GM12878 (cell line): ENCODE results near the gene OXCT1. TPM values are rescaled to one million over a fixed set of nuclear protein-coding genes. Genes with fewer than 3 reads are reported as not detected.

Source experiments
- ATAC-seq: fragments of 200-7000 bp; cut with Tn5 transposase; 3 replicates; pipeline ENCODE4 v1.9.1; 2020; ENCODE audit warnings: mild to moderate bottlenecking, moderate library complexity
- BruUV-seq: library from RNA; stranded (reverse); fragments of 400-500 nt; replicated peaks from 2 replicates; lab custom pipeline; 2021; lab: Mats Ljungman, UMichigan
- CTCF ChIA-PET: fragments of 300-600 bp; sonication (Branson Sonifier 250); formaldehyde crosslinking; extraction: SDS; loops from one replicate; lab custom pipeline; 2021; ENCODE audit warnings: inconsistent platforms; lab: Yijun Ruan, JAX
- POLR2A ChIA-PET: fragments of 350-600 bp; formaldehyde crosslinking; extraction: SDS; loops from one replicate; lab custom pipeline; 2021; ENCODE audit warnings: inconsistent platforms; lab: Charles Lee
- RAD21 ChIA-PET: fragments of 300-600 bp; sonication (Branson Sonifier 250); formaldehyde crosslinking; loops from one replicate; lab custom pipeline; 2023; ENCODE audit warnings: antibody characterized with exemption; ENCODE audit not compliant: unreplicated experiment; lab: Charles Lee
- SMC1A ChIA-PET: fragments of 300-600 bp; sonication (Branson Sonifier 250); formaldehyde crosslinking; loops from one replicate; lab custom pipeline; 2023; ENCODE audit not compliant: unreplicated experiment, uncharacterized antibody; lab: Charles Lee
- DNase-seq: peaks from one replicate; pipeline ENCODE4 v3.0.0-alpha.2; 2011; ENCODE audit warnings: low read depth, low spot score
- FAIRE-seq: peaks from 3 replicates; lab custom pipeline; 2011; peaks lifted over from hg19 to GRCh38; lab: Jason Lieb, UNC
- H2AFZ ChIP-seq: 2 replicates; pipeline ENCODE4 v1.6.0; 2011; ENCODE audit warnings: low read depth, low read length, control low read depth; ENCODE audit not compliant: control insufficient read depth
- H3K27ac ChIP-seq: 2 replicates; pipeline ENCODE4 v1.5.1; 2011; ENCODE audit warnings: control low read depth; ENCODE audit not compliant: control insufficient read depth, insufficient read depth
- H3K27me3 ChIP-seq, 2 experiments: replicated peaks in 1 of 2; 2 replicates each; pipeline versions ENCODE4 v1.6.0 to v1.6.1; 2011; ENCODE audit warnings: low read length in 1 of 2; ENCODE audit not compliant: control insufficient read depth in 2 of 2, insufficient read depth in 2 of 2
- H3K36me3 ChIP-seq, 2 experiments: 2 replicates each; pipeline ENCODE4 v1.5.1; 2011; ENCODE audit warnings: low read length in 1 of 2; ENCODE audit not compliant: control insufficient read depth in 2 of 2, insufficient read depth in 2 of 2
- H3K4me1 ChIP-seq: 2 replicates; pipeline ENCODE4 v1.6.1; 2011; ENCODE audit warnings: mild to moderate bottlenecking, low read length, moderate library complexity, mixed read lengths; ENCODE audit not compliant: control insufficient read depth, insufficient read depth
- H3K4me2 ChIP-seq: 2 replicates; pipeline ENCODE4 v1.6.0; 2011; ENCODE audit warnings: control low read depth; ENCODE audit not compliant: control insufficient read depth, insufficient read depth
- H3K4me3 ChIP-seq: fragments of 200-600 bp; sonication (generic); 2 replicates; pipeline ENCODE4 v1.5.1; 2016
- H3K79me2 ChIP-seq: 2 replicates; pipeline ENCODE4 v1.6.0; 2011; ENCODE audit warnings: low read length; ENCODE audit not compliant: control insufficient read depth, insufficient read depth
- H3K9ac ChIP-seq: 2 replicates; pipeline ENCODE4 v1.8.0; 2011; ENCODE audit warnings: low read length, control low read depth, mixed read lengths; ENCODE audit not compliant: control insufficient read depth, insufficient read depth
- H3K9me3 ChIP-seq: replicated peaks from 3 replicates; pipeline ENCODE4 v1.5.1; 2011; ENCODE audit warnings: mild to moderate bottlenecking, low read length; ENCODE audit not compliant: control insufficient read depth, insufficient read depth
- H4K20me1 ChIP-seq: 2 replicates; pipeline ENCODE4 v1.6.0; 2011; ENCODE audit not compliant: control insufficient read depth, insufficient read depth
- CREB1 ChIP-seq: IDR thresholded peaks from 2 replicates; pipeline ENCODE4 v1.6.1; 2012; ENCODE audit warnings: low read depth, mild to moderate bottlenecking, inconsistent platforms
- ESRRA ChIP-seq: IDR thresholded peaks from 2 replicates; pipeline ENCODE4 v1.6.1; 2012; ENCODE audit warnings: mild to moderate bottlenecking, low read length, improper control_type of control experiment
- ETV6 ChIP-seq, 2 experiments: fragments of 450-650 bp in 1 of 2; IDR thresholded peaks in 1 of 2; conservative IDR thresholded peaks in 1 of 2; 2 replicates each; pipeline ENCODE4 v1.6.1; 2014; ENCODE audit warnings: antibody characterized with exemption in 1 of 2, borderline replicate concordance in 1 of 2, low read depth in 1 of 2, mild to moderate bottlenecking in 1 of 2, moderate library complexity in 1 of 2
- FOS ChIP-seq: IDR thresholded peaks from 3 replicates; pipeline ENCODE4 v1.6.1; 2011; ENCODE audit warnings: borderline replicate concordance; ENCODE audit not compliant: insufficient read length; ENCODE audit errors: extremely low read depth
- IRF4 ChIP-seq: IDR thresholded peaks from 2 replicates; pipeline ENCODE4 v1.6.1; 2011; ENCODE audit warnings: low read depth, low read length
- KLF5 ChIP-seq: fragments of 450-650 bp; IDR thresholded peaks from 2 replicates; pipeline ENCODE4 v1.6.1; 2014; ENCODE audit warnings: mild to moderate bottlenecking; ENCODE audit not compliant: partially characterized antibody
- NR2C1 ChIP-seq: fragments of 450-650 bp; IDR thresholded peaks from 2 replicates; pipeline ENCODE4 v1.6.1; 2017; ENCODE audit warnings: antibody characterized with exemption, mild to moderate bottlenecking, moderate library complexity
- NRF1 ChIP-seq: conservative IDR thresholded peaks from 2 replicates; pipeline ENCODE4 v1.6.1; 2011; ENCODE audit warnings: mild to moderate bottlenecking, low read depth, low read length, improper control_type of control experiment
- PAX5 ChIP-seq: IDR thresholded peaks from 2 replicates; pipeline ENCODE4 v1.6.1; 2011; ENCODE audit warnings: low read depth, low read length, borderline replicate concordance
- SRF ChIP-seq, 2 experiments: IDR thresholded peaks; 2 replicates each; pipeline ENCODE4 v1.6.1; 2011; ENCODE audit warnings: low read depth in 2 of 2, low read length in 2 of 2, mild to moderate bottlenecking in 1 of 2, moderate library complexity in 1 of 2
- STAT1 ChIP-seq: fragments of 450-650 bp; conservative IDR thresholded peaks from 2 replicates; pipeline ENCODE4 v1.6.1; 2014; ENCODE audit warnings: antibody characterized with exemption, mild to moderate bottlenecking
- TARDBP ChIP-seq: IDR thresholded peaks from 2 replicates; pipeline ENCODE4 v1.6.1; 2016; ENCODE audit warnings: borderline replicate concordance
- ZNF384 ChIP-seq: IDR thresholded peaks from 2 replicates; pipeline ENCODE4 v1.6.1; 2012; ENCODE audit warnings: low read depth, mild to moderate bottlenecking, low read length, improper control_type of control experiment, borderline replicate concordance
- WGBS: methylation state at CpG from one replicate; pipeline ENCODE4 v1.1.6; 2016; ENCODE audit warnings: low lambda C conversion rate; ENCODE audit not compliant: insufficient replicate concordance, insufficient coverage; ENCODE audit errors: missing lambda C conversion rate; 5-methylcytosine and 5-hydroxymethylcytosine counted together
- in situ Hi-C: fragments of 300-500 bp; cut with MboI; formaldehyde crosslinking; loops from 9 replicates; pipeline ENCODE4 v1.14.3; 2018; ENCODE audit warnings: mixed read lengths
- intact Hi-C: fragments of 100-400 bp; cut with micrococcal nuclease; formaldehyde crosslinking; loops from one replicate; pipeline ENCODE4 v1.14.2; 2022; ENCODE audit not compliant: unreplicated experiment
- polyA plus RNA-seq, 11 experiments: library from polyadenylated mRNA; depleted of rRNA in 4 of 11; unstranded in 6 of 11; stranded (reverse) in 5 of 11; fragments of >200 nt; fragmentation: Nextera tagmentation in 4 of 11; fragmentation: Illumina TruSeq in 1 of 11; extraction: Ambion mirVana in 4 of 11; extraction: Trizol in 1 of 11; gene quantifications; 1 replicate in 1 of 11; 2 replicates in 10 of 11; pipeline versions ENCODE4 v1.2.1 to v1.2.3, GENCODE V29; 2011 to 2016; ENCODE audit warnings: inconsistent platforms in 2 of 11, missing spikeins in 2 of 11, low read depth in 1 of 11
- total RNA-seq, 4 experiments: library from RNA; depleted of rRNA in 3 of 4; stranded (reverse); fragments of >200 nt in 3 of 4; fragmentation: Illumina TruSeq in 1 of 4; extraction: Trizol in 1 of 4; gene quantifications; 2 replicates each; pipeline versions ENCODE4 v1.2.1 to v1.2.3, GENCODE V29; 2013 to 2021

OXCT1 gene
- total and polyA plus RNA-seq, 10 of the 15 experiments (the other 5 are each of a cell fraction or from before 2014, with no cell fraction given), result 46.9 to 103 (median 70.5) TPM

DNA sequence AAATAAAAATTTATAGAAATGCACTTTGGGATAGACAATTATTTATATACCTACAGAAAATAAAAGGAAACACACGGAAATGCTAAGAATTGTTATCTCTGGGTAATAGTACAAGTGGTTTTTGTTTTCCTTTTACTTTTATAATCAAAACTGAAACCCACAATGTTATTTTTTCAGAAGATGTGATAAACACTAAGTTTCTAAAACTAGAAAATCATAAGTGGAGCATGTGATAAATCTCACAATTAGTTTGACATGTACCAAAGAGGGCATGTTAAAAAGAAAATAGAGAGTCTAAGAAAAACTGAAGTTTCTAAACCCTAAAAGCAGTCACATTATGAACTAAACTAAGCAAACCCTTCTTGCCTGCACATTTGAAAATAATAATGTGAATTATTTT, 61.1 kb downstream of the OXCT1 start (continued):
- TF ChIP-seq SRF (IDR thresholded peaks at IDR 0.05; ENCODE audit: low read depth in 2 of 2, low read length in 2 of 2) (no peak), ESRRA (no peak)

DNA sequence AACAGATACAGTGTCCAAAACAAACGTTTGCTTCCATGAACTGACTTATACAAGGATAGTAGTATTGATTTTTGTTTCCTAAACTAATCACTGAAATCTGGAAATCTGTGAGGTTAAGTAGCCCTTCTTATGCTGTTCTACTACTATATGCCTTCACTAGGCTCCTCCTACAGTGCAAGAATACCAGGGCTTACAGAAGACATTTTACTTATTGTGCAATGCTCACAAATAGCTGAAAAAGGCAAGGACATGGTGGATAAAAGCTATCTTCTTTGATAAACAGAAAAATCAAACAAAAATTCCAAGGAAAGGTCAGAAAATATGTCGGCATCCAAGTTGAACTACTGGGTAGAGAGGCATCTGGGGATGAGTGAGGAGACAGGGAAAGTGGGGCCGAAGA, 61.9 kb downstream of the OXCT1 start:
- no TSS peak for BruUV-seq
- TF ChIP-seq IRF4 (no peak), NRF1 (no peak)
- TF ChIP-seq, all 136 proteins: peak for 0
- Histone ChIP-seq H3K27ac (no peak overlapping the region), H4K20me1 (no peaks in the 10 kb centered on the region), H2AFZ (no peak overlapping the region), H3K79me2 (no peaks in the 10 kb centered on the region), H3K36me3 (peaks cover 2 to 6% of the 10 kb centered on the region in 2 experiments; a peak in 3 of 4 replicates), H3K9ac (no peak overlapping the region), H3K4me1 (no peaks in the 10 kb centered on the region), H3K4me3 (no peak overlapping the region), H3K4me2 (no peak overlapping the region), H3K27me3 (no peaks in the 10 kb centered on the region), H3K9me3 (no peaks in the 10 kb centered on the region)
- SMC1A ChIA-PET, result interaction anchor here (1.0 to 2.5 kb wide), 9 partner anchors 9 to 58 kb away, joined by 3 to 11 read pairs (median 4); no protein-coding TSS in a partner anchor
- intact Hi-C loops (no loop called here), in situ Hi-C loops (no loop called here)
- RAD21 ChIA-PET, result interaction anchor here (1.4 kb wide), 1 partner anchor 34 kb away, joined by 3 read pairs; no protein-coding TSS in a partner anchor
- DNase-seq, result no peak
- CTCF ChIA-PET, result interaction anchor here (0.7 to 1.7 kb wide), 6 partner anchors 9 to 106 kb away, joined by 3 to 6 read pairs (median 4); no protein-coding TSS in a partner anchor
- POLR2A ChIA-PET, result interaction anchor here (1.0 kb wide), 1 partner anchor 43 kb away, joined by 4 read pairs; no protein-coding TSS in a partner anchor
- ATAC-seq, result no peak
- WGBS, result 96% methylated on average over 3 of the region's 3 CpGs
- FAIRE-seq, result no peak

DNA sequence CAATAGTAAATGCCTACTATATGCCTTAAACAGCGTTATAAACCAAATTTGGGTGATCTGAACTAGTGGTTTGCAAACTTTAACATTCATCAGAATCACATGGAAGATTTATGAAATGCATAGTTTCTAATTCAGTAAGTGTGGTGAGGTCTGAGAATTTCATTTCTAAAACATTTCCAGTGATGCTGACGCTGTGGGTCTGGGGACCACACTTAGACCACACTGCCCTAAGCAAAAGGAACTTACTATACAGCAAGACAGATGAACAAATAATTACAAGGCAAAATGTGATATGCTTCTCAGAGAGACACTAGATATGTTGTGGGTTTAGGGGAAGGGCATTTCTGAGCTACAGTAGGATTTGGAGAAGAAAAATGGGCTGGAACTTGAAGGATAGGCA, 72.6 kb downstream of the OXCT1 start:
- TF ChIP-seq ZNF384, result no peak
- TF ChIP-seq PAX5, result no peak
- no peak for TF ChIP-seq STAT1
- no peak for TF ChIP-seq ETV6 (conservative IDR thresholded peaks at IDR 0.05 in 1 of 2, IDR thresholded peaks at IDR 0.05 in 1 of 2; ENCODE audit: borderline replicate concordance in 1 of 2, low read depth in 1 of 2)
- no peak for TF ChIP-seq TARDBP
- no peak for TF ChIP-seq NRF1
- no peak for TF ChIP-seq CREB1
- no peak for TF ChIP-seq KLF5
- no peak for TF ChIP-seq FOS
- no peak for TF ChIP-seq NR2C1
- Histone ChIP-seq H4K20me1 (no peaks in the 10 kb centered on the region), H3K4me2 (no peak overlapping the region), H3K27ac (no peak overlapping the region), H3K9ac (no peak overlapping the region), H2AFZ (no peak overlapping the region), H3K9me3 (no peaks in the 10 kb centered on the region), H3K4me3 (no peak overlapping the region), H3K36me3 (peaks cover 5 to 23% of the 10 kb centered on the region in 2 experiments), H3K4me1 (no peaks in the 10 kb centered on the region), H3K79me2 (no peaks in the 10 kb centered on the region), H3K27me3 (no peaks in the 10 kb centered on the region)
- no peak for DNase-seq
- intact Hi-C loops, result no loop called here
- SMC1A ChIA-PET, result no interaction called here
- CTCF ChIA-PET, result no interaction called here
- 81% methylated on average over 2 of the region's 2 CpGs for WGBS
- no peak for FAIRE-seq
- no TSS peak for BruUV-seq
- POLR2A ChIA-PET, result no interaction called here
- no peak for ATAC-seq
- RAD21 ChIA-PET, result no interaction called here
- in situ Hi-C loops, result no loop called here
